Stomach smooth muscle (tissue), 2 donors: ENCODE measurements around the gene TFEC.
"Not testable (repeated sequence)": the region's sequence is repeated elsewhere in the genome, so short reads cannot be mapped to it uniquely, and the experiment has no call there.

Source experiments
- H3K27ac ChIP-seq: one replicate; pipeline ENCODE4 v1.7.0; 2013; ENCODE audit warnings: mild to moderate bottlenecking, low read length, inconsistent platforms
- H3K27me3 ChIP-seq, 2 donors: one replicate each; pipeline ENCODE4 v1.7.0; 2013; ENCODE audit warnings: low read length in 2 of 2; ENCODE audit not compliant: insufficient read depth in 2 of 2, control insufficient read depth in 1 of 2
- H3K36me3 ChIP-seq, 2 donors: one replicate each; pipeline ENCODE4 v1.7.0; 2013; ENCODE audit warnings: low read length in 2 of 2; ENCODE audit not compliant: control insufficient read depth in 2 of 2, insufficient read depth in 2 of 2
- H3K4me1 ChIP-seq: one replicate; pipeline ENCODE4 v1.7.0; 2013; ENCODE audit warnings: low read length; ENCODE audit not compliant: control insufficient read depth, insufficient read depth
- H3K4me3 ChIP-seq, 2 donors: one replicate each; pipeline ENCODE4 v1.7.0; 2013; ENCODE audit warnings: low read length in 2 of 2
- H3K9ac ChIP-seq, 2 donors: one replicate each; pipeline ENCODE4 v1.7.0; 2013; ENCODE audit warnings: low read length in 2 of 2, mild to moderate bottlenecking in 1 of 2
- H3K9me3 ChIP-seq, 2 donors: one replicate each; pipeline ENCODE4 v1.7.0; 2013; ENCODE audit warnings: low read length in 2 of 2; ENCODE audit not compliant: control insufficient read depth in 2 of 2
- donor health status: healthy.
- donor health status: Pancreatic carcinoma.

Gene TFEC

GRCh38 chr7:116030651-116031276 is at the start of gene TFEC:
TSS of gene TFEC (minus strand) at chr7:116030763. CDS start at chr7:115984441, 46,322 bp downstream.
- Histone ChIP-seq H3K4me1 (no peaks in the 10 kb centered on the region), H3K36me3 (no peaks in the 10 kb centered on the region), H3K9me3 (no peaks in the 10 kb centered on the region), H3K9ac (no peak within 1 kb of the TSS), H3K4me3 (no peak within 1 kb of the TSS), H3K27ac (no peak within 1 kb of the TSS), H3K27me3 (no peaks in the 10 kb centered on the region)

GRCh38 chr7:116075351-116076145 is 45.0 kb upstream of the TFEC start:
- H3K4me3 ChIP-seq, result no peak overlapping the region
- H3K9ac ChIP-seq, result no peak overlapping the region
- no peaks in the 10 kb centered on the region for H3K4me1 ChIP-seq
- H3K27ac ChIP-seq, result no peak overlapping the region
- no peaks in the 10 kb centered on the region for H3K27me3 ChIP-seq
- no peaks in the 10 kb centered on the region for H3K36me3 ChIP-seq
- H3K9me3 ChIP-seq, result no peaks in the 10 kb centered on the region

GRCh38 chr7:116071629-116072028 is 41.1 kb upstream of the TFEC start:
- H3K4me1 ChIP-seq, result no peaks in the 10 kb centered on the region
- no peak overlapping the region for H3K27ac ChIP-seq
- no peaks in the 10 kb centered on the region for H3K27me3 ChIP-seq
- H3K9ac ChIP-seq, result no peak overlapping the region
- no peak overlapping the region for H3K4me3 ChIP-seq
- no peaks in the 10 kb centered on the region for H3K9me3 ChIP-seq
- no peaks in the 10 kb centered on the region for H3K36me3 ChIP-seq

GRCh38 chr7:116064179-116064578 is 33.6 kb upstream of the TFEC start:
- H3K9ac ChIP-seq, result no peak overlapping the region
- no peaks in the 10 kb centered on the region for H3K36me3 ChIP-seq
- H3K9me3 ChIP-seq, result no peaks in the 10 kb centered on the region
- H3K4me3 ChIP-seq, result no peak overlapping the region
- H3K27ac ChIP-seq, result no peak overlapping the region
- no peaks in the 10 kb centered on the region for H3K4me1 ChIP-seq
- H3K27me3 ChIP-seq, result no peaks in the 10 kb centered on the region

- no peak overlapping the region for H3K4me3 ChIP-seq
- H3K27me3 ChIP-seq, result no peaks in the 10 kb centered on the region
- no peak overlapping the region for H3K27ac ChIP-seq
- H3K4me1 ChIP-seq, result no peaks in the 10 kb centered on the region
- no peak overlapping the region for H3K9ac ChIP-seq
- H3K36me3 ChIP-seq, result no peaks in the 10 kb centered on the region
- no peaks in the 10 kb centered on the region for H3K9me3 ChIP-seq
These were observed 32.1 kb upstream of the TFEC start for GRCh38 chr7:116062666-116063065.

- no peak overlapping the region for H3K9ac ChIP-seq
- no peaks in the 10 kb centered on the region for H3K27me3 ChIP-seq
- H3K9me3 ChIP-seq, result no peaks in the 10 kb centered on the region
- no peak overlapping the region for H3K4me3 ChIP-seq
- no peaks in the 10 kb centered on the region for H3K4me1 ChIP-seq
- H3K36me3 ChIP-seq, result no peaks in the 10 kb centered on the region
- no peak overlapping the region for H3K27ac ChIP-seq
These were observed 21.4 kb upstream of the TFEC start for GRCh38 chr7:116052006-116052405.

- H3K27ac ChIP-seq, H3K9me3 ChIP-seq, H3K27me3 ChIP-seq: not testable (repeated sequence)
These were observed 16.7 kb upstream of the TFEC start for GRCh38 chr7:116047261-116047660.

GRCh38 chr7:116045532-116045931 is 15.0 kb upstream of the TFEC start:
- Histone ChIP-seq H3K36me3 (no peaks in the 10 kb centered on the region), H3K4me1 (no peaks in the 10 kb centered on the region), H3K27me3 (no peaks in the 10 kb centered on the region), H3K9me3 (peaks cover 0 to 5% of the 10 kb centered on the region in 2 donors), H3K9ac (no peak overlapping the region), H3K4me3 (no peak overlapping the region), H3K27ac (no peak overlapping the region)

More at GRCh38 chr7:116047261-116047660, 16.7 kb upstream of the TFEC start:
- H3K4me1 ChIP-seq, H3K36me3 ChIP-seq, H3K9ac ChIP-seq, H3K4me3 ChIP-seq: not testable (repeated sequence)

GRCh38 chr7:116041615-116042014 is 11.1 kb upstream of the TFEC start:
- H3K4me1 ChIP-seq, result no peaks in the 10 kb centered on the region
- H3K27me3 ChIP-seq, result no peaks in the 10 kb centered on the region
- peaks cover 0 to 5% of the 10 kb centered on the region in 2 donors for H3K9me3 ChIP-seq
- H3K4me3 ChIP-seq, result no peak overlapping the region
- no peak overlapping the region for H3K27ac ChIP-seq
- H3K36me3 ChIP-seq, result no peaks in the 10 kb centered on the region
- no peak overlapping the region for H3K9ac ChIP-seq

GRCh38 chr7:116037401-116037800 is 6.8 kb upstream of the TFEC start:
- no peak overlapping the region for H3K27ac ChIP-seq
- no peaks in the 10 kb centered on the region for H3K36me3 ChIP-seq
- H3K4me3 ChIP-seq, result no peak overlapping the region
- no peak overlapping the region for H3K9ac ChIP-seq
- H3K27me3 ChIP-seq, result no peaks in the 10 kb centered on the region
- H3K4me1 ChIP-seq, result no peaks in the 10 kb centered on the region
- H3K9me3 ChIP-seq, result no peaks in the 10 kb centered on the region

GRCh38 chr7:116034411-116034810 is 3.8 kb upstream of the TFEC start:
- Histone ChIP-seq H3K9me3 (no peaks in the 10 kb centered on the region), H3K27ac (no peak overlapping the region)

More at GRCh38 chr7:116034411-116034810, 3.8 kb upstream of the TFEC start:
- Histone ChIP-seq H3K36me3 (no peaks in the 10 kb centered on the region), H3K9ac (no peak overlapping the region), H3K4me3 (no peak overlapping the region), H3K27me3 (no peaks in the 10 kb centered on the region), H3K4me1 (no peaks in the 10 kb centered on the region)
